Stimulated activated CD8-positive, alpha-beta memory T cell treated with anti-CD3 and anti-CD28 coated beads, Interleukin-4, amount 100 ng/mL, for 1 hour (primary cell): ENCODE data around the gene SPIRE1.
"Not testable (repeated sequence)": the region's sequence is repeated elsewhere in the genome, so short reads cannot be mapped to it uniquely, and the experiment has no call there.

Experiments used
- DNase-seq, 2 donors: peaks; one replicate each; pipeline ENCODE4 v3.0.0-alpha.2; 2020; ENCODE audit warnings: low read depth in 2 of 2, low spot score in 1 of 2

Gene SPIRE1

GRCh38 chr18:12422936-12423335 lies 235.0 kb downstream of the SPIRE1 start:
- no peak for DNase-seq

GRCh38 chr18:12421732-12422131 lies 236.2 kb downstream of the SPIRE1 start:
- DNase-seq: no peak

GRCh38 chr18:12420821-12421421 lies 237.0 kb downstream of the SPIRE1 start:
- no peak for DNase-seq

GRCh38 chr18:12417687-12418086 lies 240.2 kb downstream of the SPIRE1 start:
- no peak for DNase-seq

- DNase-seq: no peak
Measured at GRCh38 chr18:12416098-12416729, 241.7 kb downstream of the SPIRE1 start.

- no peak for DNase-seq
Measured at GRCh38 chr18:12411456-12411855, 246.5 kb downstream of the SPIRE1 start.

- not testable (repeated sequence) for DNase-seq
Measured at GRCh38 chr18:12410747-12411146, 247.2 kb downstream of the SPIRE1 start.

- DNase-seq: no peak
Measured at GRCh38 chr18:12410081-12410481, 247.8 kb downstream of the SPIRE1 start.

- no peak for DNase-seq
Measured at GRCh38 chr18:12409469-12409868, 248.4 kb downstream of the SPIRE1 start.

- no peak for DNase-seq
Measured at GRCh38 chr18:12408247-12408869, 249.5 kb downstream of the SPIRE1 start.

GRCh38 chr18:12406371-12407111 lies 251.4 kb downstream of the SPIRE1 start:
- DNase-seq: no peak

GRCh38 chr18:12405066-12405465 lies 252.8 kb downstream of the SPIRE1 start:
- no peak for DNase-seq

GRCh38 chr18:12403601-12404506 lies 254.1 kb downstream of the SPIRE1 start:
- DNase-seq: no peak

- DNase-seq: no peak
Measured at GRCh38 chr18:12401881-12402280, 256.0 kb downstream of the SPIRE1 start.

GRCh38 chr18:12399231-12399630 lies 258.7 kb downstream of the SPIRE1 start:
- DNase-seq: no peak

- DNase-seq: no peak
Measured at GRCh38 chr18:12398625-12399024, 259.3 kb downstream of the SPIRE1 start.

GRCh38 chr18:12397793-12398192 lies 260.1 kb downstream of the SPIRE1 start:
- no peak for DNase-seq

GRCh38 chr18:12397254-12397653 lies 260.7 kb downstream of the SPIRE1 start:
- no peak for DNase-seq
